Measurements from ENCODE around the gene DNAJC30. TPM values are rescaled to one million over a fixed set of nuclear protein-coding genes. Genes with fewer than 3 reads are reported as not detected.

DNAJC30 gene
- total and polyA plus RNA-seq, 2 donors from 2014 or later = 15.0 to 28.6 TPM

DNA sequence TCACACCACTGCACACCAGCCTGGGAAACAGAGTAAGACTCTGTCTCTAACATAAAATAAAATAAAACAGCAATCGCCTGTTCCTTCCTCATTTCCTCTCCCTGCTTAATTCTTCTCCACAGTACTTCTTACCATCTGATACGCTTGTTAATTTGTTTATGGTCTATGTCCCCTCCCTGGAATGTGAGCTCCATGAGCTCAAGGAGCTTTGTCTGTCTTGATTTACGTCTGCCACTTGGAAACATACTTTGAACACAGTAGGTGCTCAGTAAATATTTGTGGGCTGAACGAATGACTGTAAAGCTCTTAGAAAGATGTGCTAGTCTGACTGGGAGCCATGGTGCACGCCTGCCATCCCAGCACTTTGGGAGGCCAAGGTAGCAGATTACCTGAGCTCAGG, 45.3 kb upstream of the DNAJC30 start:
- DNase-seq (no peak), FAIRE-seq (no peak)
- Histone ChIP-seq H3K9me3 (ENCODE audit: control insufficient read depth in 2 of 3, insufficient read depth in 1 of 3, low read length in 3 of 3) (peaks cover 0 to 1% (median 0%) of the 10 kb centered on the region in 3 donors), H3K27ac (ENCODE audit: low read depth in 2 of 2, low read length in 2 of 2) (no peak overlapping the region), H3K9ac (ENCODE audit: low read length in 3 of 3) (no peak overlapping the region), H3K36me3 (ENCODE audit: control insufficient read depth in 2 of 3, insufficient read depth in 3 of 3, low read length in 3 of 3) (no peaks in the 10 kb centered on the region), H3K27me3 (ENCODE audit: control insufficient read depth, insufficient read depth, low read length) (no peaks in the 10 kb centered on the region), H3K4me1 (ENCODE audit: control insufficient read depth in 2 of 3, insufficient read depth in 2 of 3, low read depth in 1 of 3, low read length in 3 of 3) (no peaks in the 10 kb centered on the region), H3K4me3 (ENCODE audit: low read length in 3 of 3) (no peak overlapping the region)
- TF ChIP-seq, protein P1, sequence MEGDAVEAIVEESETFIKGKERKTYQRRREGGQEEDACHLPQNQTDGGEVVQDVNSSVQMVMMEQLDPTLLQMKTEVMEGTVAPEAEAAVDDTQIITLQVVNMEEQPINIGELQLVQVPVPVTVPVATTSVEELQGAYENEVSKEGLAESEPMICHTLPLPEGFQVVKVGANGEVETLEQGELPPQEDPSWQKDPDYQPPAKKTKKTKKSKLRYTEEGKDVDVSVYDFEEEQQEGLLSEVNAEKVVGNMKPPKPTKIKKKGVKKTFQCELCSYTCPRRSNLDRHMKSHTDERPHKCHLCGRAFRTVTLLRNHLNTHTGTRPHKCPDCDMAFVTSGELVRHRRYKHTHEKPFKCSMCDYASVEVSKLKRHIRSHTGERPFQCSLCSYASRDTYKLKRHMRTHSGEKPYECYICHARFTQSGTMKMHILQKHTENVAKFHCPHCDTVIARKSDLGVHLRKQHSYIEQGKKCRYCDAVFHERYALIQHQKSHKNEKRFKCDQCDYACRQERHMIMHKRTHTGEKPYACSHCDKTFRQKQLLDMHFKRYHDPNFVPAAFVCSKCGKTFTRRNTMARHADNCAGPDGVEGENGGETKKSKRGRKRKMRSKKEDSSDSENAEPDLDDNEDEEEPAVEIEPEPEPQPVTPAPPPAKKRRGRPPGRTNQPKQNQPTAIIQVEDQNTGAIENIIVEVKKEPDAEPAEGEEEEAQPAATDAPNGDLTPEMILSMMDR (IDR thresholded peaks at IDR 0.05; ENCODE audit: borderline replicate concordance, extremely low read depth, insufficient read depth) = no peak
- intact Hi-C loops (cut with DNase I) = no loop called here

DNA sequence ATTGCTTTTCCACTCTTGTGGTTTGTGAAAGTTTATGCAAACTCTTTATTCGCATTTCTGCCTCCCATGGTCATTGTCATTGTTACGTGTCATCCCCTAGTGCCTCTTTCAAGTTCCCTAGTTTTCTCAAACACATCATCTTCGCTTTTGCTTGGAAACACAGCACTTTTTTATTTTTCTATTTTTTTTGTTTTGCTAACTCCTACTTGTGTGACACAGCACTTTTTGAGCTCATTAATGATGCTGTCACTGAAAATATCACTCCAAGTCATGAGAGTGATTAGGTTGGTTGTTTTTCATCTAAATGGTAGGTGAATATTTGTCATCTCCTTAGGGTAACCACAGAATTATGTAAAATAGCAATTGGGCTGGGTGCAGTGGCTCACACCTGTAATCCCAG, 44.7 kb upstream of the DNAJC30 start:
- DNase-seq = no peak
- Histone ChIP-seq H3K4me3 (ENCODE audit: low read length in 3 of 3) (no peak overlapping the region), H3K27ac (ENCODE audit: low read depth in 2 of 2, low read length in 2 of 2) (no peak overlapping the region), H3K27me3 (ENCODE audit: control insufficient read depth, insufficient read depth, low read length) (no peaks in the 10 kb centered on the region), H3K4me1 (ENCODE audit: control insufficient read depth in 2 of 3, insufficient read depth in 2 of 3, low read depth in 1 of 3, low read length in 3 of 3) (no peaks in the 10 kb centered on the region), H3K9ac (ENCODE audit: low read length in 3 of 3) (no peak overlapping the region), H3K36me3 (ENCODE audit: control insufficient read depth in 2 of 3, insufficient read depth in 3 of 3, low read length in 3 of 3) (no peaks in the 10 kb centered on the region), H3K9me3 (ENCODE audit: control insufficient read depth in 2 of 3, insufficient read depth in 1 of 3, low read length in 3 of 3) (peaks cover 0 to 1% (median 0%) of the 10 kb centered on the region in 3 donors)
- no peak for FAIRE-seq
- intact Hi-C loops (cut with DNase I) = no loop called here
- TF ChIP-seq, protein P1 (IDR thresholded peaks at IDR 0.05; ENCODE audit: borderline replicate concordance, extremely low read depth, insufficient read depth) = no peak

DNA sequence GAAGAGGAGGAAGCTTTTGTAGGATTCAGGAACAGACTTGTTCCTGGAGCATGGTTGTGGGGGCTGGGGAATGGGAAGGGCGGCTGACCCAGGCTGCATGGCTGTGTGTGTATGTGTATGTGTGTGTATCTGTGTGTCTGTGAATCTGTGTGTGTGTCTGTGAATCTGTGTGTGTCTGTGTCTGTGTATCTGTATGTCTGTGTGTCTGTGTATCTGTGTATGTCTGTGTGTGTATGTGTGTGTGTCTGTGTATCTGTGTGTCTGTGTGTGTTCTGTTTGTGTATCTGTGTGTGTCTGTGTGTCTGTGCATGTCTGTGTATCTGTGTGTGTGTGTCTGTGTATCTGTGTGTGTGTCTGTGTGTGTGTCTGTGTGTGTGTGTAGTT, 42.8 kb upstream of the DNAJC30 start:
- Histone ChIP-seq H3K4me1 (ENCODE audit: control insufficient read depth in 2 of 3, insufficient read depth in 2 of 3, low read depth in 1 of 3, low read length in 3 of 3) (no peaks in the 10 kb centered on the region), H3K9ac (ENCODE audit: low read length in 3 of 3) (no peak overlapping the region), H3K36me3 (ENCODE audit: control insufficient read depth in 2 of 3, insufficient read depth in 3 of 3, low read length in 3 of 3) (no peaks in the 10 kb centered on the region), H3K4me3 (ENCODE audit: low read length in 3 of 3) (no peak overlapping the region), H3K27ac (ENCODE audit: low read depth in 2 of 2, low read length in 2 of 2) (no peak overlapping the region), H3K9me3 (ENCODE audit: control insufficient read depth in 2 of 3, insufficient read depth in 1 of 3, low read length in 3 of 3) (peaks cover 0 to 1% (median 0%) of the 10 kb centered on the region in 3 donors), H3K27me3 (ENCODE audit: control insufficient read depth, insufficient read depth, low read length) (no peaks in the 10 kb centered on the region)
- TF ChIP-seq, protein P1 (IDR thresholded peaks at IDR 0.05; ENCODE audit: borderline replicate concordance, extremely low read depth, insufficient read depth) = no peak
- no peak for DNase-seq
- FAIRE-seq = no peak
- intact Hi-C loops (cut with DNase I) = no loop called here

DNA sequence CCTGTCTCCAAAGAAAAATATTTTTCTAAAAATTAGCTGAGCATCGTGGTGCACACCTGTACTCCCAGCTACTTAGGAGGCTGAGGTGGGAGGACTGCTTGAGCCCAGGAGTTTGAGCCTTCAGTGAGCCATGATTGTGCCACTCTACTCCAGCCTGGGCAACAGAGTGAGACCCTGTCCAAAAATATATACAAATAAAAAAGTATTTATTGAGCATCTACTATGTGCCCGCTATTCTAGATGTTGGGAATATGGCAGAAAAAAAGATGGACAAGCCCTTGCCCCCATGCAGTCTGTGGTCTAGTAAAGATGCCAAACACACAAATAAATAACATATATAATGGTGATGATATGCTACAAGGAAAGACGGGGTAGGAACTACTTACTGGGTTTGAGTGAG, 40.6 kb upstream of the DNAJC30 start:
- intact Hi-C loops (cut with DNase I) = no loop called here
- FAIRE-seq (no peak), DNase-seq (no peak)
- peaks cover 0 to under 1% (median 0%) of the 10 kb centered on the region in 3 donors for H3K4me1 ChIP-seq (ENCODE audit: control insufficient read depth in 2 of 3, insufficient read depth in 2 of 3, low read depth in 1 of 3, low read length in 3 of 3)
- no peaks in the 10 kb centered on the region for H3K27me3 ChIP-seq (ENCODE audit: control insufficient read depth, insufficient read depth, low read length)
- H3K27ac ChIP-seq (ENCODE audit: low read depth in 2 of 2, low read length in 2 of 2) = no peak overlapping the region
- TF ChIP-seq, protein P1 (IDR thresholded peaks at IDR 0.05; ENCODE audit: borderline replicate concordance, extremely low read depth, insufficient read depth) = no peak
- H3K9me3 ChIP-seq (ENCODE audit: control insufficient read depth in 2 of 3, insufficient read depth in 1 of 3, low read length in 3 of 3) = peaks cover 0 to 1% (median 0%) of the 10 kb centered on the region in 3 donors
- no peak overlapping the region for H3K4me3 ChIP-seq (ENCODE audit: low read length in 3 of 3)
- no peaks in the 10 kb centered on the region for H3K36me3 ChIP-seq (ENCODE audit: control insufficient read depth in 2 of 3, insufficient read depth in 3 of 3, low read length in 3 of 3)
- no peak overlapping the region for H3K9ac ChIP-seq (ENCODE audit: low read length in 3 of 3)

Data from kidney (tissue), 14 donors.